HUDEP-2 (cell line): Measurements from ENCODE around the gene PTGIS.

Source experiments
- DNase-seq, 76 experiments: peaks; one replicate each; lab custom pipeline; 2025; ENCODE audit not compliant: unreplicated experiment in 76 of 76; lab: John Stamatoyannopoulos, UW

Gene PTGIS

DNA sequence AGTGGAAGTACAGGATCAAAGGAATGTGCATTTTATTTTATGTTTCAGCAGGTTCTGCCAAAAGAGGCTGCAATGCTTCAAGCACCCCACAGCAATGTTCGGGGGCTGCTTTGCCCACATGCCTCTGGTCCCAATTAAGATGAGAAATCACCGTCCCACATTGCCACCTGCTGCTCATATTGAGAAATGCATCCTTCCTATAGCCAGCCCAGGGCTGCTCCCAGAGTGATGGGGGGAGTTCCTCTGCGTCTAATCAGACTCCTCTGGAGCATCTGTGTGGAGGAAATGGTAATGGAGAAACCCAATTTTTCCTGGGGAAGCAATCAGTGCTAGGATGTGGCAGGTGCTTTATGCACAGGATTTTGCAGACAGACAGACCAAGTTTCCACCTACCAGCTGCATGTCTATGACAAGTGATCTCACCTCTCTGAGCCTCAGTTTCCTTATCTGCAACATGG lies 33.7 kb downstream of the PTGIS start:
- DNase-seq, result peak in 38 of 76 experiments; percentile 2 to 59 (median 24)

DNA sequence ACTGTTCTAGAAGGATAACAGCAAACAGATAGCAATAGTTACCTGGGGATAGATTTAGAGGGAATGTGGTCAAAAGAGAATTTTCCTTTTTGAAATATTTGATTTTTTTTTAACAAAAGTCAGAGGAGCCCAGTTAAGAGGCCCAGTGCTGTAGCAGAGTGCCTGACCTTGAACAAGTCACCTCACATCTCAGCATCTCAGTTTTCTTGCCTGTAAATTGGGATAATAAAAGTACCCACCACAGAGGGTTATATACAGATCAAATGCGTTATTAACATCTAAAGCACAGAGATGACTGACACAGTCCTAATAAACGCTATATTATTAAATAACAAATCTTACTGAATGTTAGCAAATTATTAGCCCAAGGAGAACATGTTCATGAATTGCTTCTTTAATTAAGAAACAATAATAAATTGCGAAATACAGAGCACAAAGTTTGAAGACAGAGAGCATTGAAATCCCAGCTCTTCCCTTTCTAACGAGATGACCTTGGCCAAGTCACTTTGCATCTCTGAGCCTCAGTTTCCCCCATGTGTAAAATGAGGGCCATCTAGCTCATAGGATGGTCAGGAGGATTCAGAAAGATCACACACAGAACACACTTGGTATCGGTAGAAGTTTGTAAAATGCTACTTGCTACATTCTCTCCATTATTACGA lies 35.5 kb downstream of the PTGIS start:
- DNase-seq, result no peak

DNA sequence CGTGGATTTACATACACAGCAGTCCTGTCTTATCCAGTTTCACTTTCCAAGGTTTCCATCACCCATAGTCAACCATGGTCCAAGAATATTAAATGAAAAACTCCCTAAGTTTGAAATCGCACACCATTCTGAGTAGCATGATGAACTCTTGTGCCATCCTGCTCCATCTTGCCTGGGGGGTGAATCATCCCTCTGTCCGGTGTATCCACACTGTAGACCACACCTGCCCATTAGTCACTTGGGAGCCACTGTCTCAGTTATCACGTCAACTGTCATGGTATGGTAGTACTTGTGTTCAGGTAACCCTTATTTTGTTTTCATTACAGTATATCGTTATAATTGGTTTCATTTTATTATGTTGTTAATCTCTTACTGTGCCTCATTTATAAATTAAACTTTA lies 38.5 kb downstream of the PTGIS start:
- no peak for DNase-seq

DNA sequence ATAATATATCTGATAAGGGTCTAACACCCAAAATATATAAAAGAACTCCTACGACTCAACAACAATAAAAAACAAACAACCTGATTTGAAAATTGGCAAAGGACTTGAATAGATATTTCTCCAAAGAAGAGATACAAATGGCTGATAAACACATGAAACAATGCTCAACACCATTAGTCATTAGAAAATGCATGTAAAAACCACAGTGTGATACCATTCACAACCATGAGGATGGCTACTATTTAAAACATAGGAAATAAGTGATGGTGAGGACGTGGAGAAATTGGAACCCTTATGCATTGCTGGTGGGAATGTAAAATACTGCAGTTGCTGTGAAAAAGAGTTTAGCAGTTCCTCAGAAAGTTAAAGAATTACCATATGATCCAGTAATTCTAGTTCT lies 41.4 kb downstream of the PTGIS start:
- no peak for DNase-seq

DNA sequence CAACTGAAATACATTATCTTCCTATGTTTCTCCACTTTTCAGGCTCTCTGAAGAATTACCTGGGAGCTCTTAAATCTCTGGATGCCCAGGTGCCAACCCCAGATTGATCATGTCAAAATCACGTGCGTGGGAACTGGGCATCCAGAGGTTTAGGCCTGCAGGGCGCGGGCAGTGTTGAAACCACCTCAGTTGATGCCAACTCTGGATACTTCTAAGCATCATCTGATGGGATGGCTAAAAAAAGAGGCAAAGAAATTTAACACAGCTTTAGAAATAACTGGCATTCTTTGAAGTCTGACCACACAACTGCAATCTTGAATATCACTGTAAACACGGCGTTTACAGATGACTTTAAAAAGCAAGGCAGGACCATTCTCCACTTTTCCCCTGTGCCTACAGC lies 41.9 kb downstream of the PTGIS start:
- DNase-seq, result no peak

DNA sequence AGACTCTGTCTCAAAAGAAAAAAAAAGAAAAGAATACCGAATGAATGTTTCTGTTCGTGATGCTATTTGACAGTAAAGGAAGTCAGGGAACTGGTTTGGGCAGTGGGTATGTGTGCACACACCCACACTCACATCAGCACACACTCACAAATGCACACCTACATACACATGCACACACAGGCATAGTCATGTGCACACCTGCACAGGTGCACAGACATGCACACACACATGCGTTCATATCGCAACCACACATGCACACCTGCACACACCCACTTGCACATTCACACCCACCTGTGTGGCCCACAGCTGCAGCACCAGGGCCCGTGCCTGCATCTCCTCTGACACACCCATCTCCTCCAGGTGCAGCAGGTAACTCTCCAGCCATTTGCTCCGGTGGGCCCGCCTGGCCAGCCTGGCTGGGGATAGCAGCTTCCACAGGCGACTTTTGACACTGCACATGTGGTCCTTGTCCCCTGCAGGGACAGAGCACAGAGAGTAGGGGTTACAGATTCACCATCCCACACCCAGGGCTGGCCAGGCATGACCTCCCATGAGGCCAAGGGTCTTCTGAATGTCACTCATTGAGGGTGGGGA lies 44.1 kb downstream of the PTGIS start:
- DNase-seq, result no peak

DNA sequence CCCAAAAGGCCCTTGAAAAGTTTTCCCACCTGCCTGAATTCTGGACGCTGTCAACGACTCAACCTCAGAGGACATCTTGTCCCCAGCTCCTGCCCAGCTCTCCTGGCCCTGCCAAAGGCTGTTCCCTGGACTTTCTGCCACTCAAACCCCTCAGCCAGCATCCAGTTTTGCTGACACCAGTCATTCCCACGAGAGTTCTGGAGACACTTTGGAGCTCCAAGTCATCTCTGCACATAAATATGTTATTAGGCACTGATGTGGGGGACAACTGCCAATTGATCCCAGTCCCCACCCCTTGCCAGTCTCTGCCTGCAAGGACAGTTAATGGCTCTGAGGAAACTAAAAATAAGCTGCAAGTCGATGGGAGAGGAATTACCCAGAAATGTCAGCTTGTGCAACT lies 46.6 kb downstream of the PTGIS start:
- no peak for DNase-seq

DNA sequence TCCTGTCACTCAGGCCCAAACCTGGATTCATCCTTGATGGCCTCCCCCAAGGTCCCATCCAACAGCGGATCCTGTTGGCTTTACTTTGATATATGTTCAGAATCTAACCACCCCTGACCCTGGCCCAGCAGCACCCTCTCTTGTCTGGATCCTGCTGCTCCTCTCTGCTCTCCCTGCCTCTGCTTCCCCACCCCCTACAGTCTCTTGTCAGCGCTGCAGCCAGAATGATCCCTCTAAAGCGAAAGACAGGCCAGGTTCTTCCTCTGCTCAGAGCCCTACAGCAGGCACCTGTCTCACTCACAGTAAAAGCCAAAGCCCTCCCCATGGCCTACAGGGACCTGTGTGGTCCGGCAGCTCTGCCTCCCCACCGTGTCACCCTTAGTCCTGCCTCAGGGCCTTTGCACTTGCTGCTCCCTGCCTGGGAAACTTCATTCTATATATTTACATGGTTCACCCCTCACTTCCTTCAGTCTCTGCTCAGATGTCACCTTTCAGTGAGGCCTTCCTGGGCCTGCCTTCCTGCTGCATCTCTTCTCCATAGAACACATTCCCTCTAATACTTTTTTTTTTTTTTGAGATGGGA lies 48.1 kb downstream of the PTGIS start:
- DNase-seq, result no peak

DNA sequence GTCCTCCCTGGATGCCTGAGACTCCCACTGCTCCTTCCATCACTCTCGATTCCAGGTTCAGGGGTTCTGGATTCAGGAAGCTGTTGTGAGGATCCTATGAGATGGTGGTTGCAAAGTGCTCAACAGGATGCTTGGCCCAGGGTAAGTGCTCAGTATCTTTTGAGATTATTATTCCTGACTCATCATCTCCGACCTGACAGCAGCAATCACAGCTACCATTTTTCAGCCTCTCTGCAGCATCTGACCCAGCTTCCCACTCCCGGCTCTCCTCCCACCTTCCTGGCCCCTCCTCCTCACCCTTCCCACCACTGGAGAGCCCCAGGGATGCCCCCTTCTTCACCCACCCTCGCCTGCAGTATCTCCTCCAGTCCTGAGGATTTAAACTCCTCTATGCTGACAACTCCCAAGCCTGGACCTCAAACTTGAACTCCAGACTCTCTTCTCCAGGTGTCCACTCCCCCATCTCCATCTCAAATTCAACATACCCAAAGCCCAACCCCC lies 48.7 kb downstream of the PTGIS start:
- DNase-seq, result no peak

DNA sequence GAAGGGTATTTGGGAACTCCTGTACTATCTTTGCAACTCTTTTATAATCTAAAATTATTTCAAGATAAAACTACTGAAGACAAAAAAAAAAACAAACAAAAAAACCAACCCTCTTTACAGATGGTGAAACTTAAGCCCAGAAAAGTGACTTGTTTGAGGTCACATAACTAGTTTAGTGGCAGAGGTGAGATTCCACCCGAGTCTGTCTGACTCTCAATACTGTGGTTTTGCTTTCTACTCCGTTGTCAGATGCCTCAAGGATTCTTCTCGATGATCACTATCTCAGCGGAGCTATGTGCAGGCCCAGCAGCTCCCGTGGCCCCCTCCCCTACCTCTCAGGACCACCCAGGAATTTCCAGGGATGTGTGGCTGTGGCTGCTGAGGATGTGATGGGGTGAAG lies 49.4 kb downstream of the PTGIS start:
- DNase-seq, result no peak

DNA sequence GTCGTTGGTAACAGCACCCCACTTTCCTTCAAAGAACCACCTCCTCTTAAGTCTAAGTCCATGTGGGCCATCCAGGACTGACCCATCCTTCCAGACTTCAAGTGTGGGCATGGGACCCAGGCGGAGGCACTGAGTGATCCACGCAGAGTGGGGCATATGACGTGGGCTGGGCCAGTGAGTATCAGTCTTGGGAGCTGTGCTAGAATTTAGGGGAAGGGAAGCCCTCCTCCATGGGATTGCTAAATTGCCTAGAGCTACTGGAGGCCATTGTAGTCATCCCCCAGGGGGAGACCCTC lies 50.2 kb downstream of the PTGIS start:
- DNase-seq, result no peak

DNA sequence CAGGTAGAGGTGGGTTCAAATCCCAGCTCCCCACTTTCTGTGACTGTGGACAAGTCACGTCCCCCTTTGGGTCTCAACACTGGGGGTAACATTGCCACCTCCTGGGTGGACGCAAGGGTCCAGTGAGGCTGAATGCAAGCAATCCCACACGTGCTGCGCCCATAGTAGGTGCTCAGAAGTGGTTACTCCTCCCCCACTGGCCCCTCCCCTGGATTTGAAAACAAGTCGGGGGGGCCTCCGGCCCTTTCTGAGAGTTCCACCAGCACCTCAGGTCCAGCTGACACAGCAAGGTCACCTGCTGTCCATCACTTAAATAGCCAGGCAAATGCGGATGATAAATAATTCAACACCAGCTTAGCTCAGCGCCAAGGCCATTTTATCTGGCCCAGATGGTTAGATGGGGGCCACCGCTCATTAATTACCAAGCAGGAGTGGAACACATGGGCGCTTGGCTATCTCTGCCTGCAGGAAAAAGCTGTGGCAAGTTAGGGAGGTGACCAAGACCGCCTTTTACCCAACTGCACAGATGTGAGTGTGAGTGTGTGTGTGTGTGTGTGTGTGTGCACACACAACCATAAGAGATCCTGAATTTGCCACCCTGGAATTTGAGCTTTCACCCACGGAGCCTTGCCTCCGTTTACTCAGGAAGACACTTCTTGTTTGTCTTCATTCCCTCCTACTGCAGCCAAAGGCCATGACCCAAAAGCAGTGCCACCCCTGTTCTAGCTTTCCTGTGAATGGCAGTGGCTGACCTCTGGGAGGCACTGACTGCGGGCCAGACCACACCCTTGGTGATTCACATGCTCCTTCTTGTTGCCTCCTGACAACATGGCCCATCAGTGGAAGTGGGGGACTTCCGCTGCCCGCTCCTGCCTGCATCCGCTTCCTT lies 50.8 kb downstream of the PTGIS start:
- peak in 2 of 76 experiments; percentile 2 to 12 for DNase-seq

DNA sequence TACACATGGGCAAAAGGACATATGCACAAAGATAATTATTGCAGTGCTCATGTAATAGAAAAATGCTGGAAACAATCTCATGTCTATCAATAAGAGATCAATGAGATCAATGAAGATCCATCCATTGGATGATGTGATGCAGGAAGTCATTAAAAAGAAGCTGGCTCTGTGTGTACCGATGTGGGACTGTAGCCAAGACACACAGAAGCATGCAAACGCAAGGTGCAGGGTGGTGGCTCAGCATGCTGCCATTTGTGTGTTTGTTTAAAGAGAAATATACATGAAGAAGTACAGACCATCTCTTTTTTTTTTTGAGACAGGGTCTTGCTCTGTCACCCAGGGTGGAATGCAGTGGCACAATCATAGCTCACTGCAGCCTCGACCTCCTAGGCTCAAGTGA lies 52.4 kb downstream of the PTGIS start:
- DNase-seq, result no peak

DNA sequence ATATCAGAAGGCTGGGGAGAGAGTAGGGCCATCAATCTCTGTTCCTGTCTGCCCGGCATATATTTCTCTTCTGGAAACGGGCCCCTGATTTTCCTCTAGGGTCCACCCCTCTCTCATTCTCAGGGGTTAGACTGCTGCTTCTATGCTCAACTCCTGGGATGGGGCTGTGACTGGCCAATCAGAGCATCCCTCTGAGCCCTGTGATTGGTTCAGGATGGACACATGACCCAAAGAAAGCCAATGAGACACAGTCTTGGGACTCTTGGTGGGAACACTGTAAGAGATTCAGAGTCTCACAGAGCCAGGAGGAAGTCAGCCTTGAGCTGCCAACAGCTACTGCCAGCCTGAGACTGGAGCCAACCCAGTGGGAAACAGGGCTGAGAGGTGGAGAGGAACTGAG lies 54.4 kb downstream of the PTGIS start:
- DNase-seq, result no peak

DNA sequence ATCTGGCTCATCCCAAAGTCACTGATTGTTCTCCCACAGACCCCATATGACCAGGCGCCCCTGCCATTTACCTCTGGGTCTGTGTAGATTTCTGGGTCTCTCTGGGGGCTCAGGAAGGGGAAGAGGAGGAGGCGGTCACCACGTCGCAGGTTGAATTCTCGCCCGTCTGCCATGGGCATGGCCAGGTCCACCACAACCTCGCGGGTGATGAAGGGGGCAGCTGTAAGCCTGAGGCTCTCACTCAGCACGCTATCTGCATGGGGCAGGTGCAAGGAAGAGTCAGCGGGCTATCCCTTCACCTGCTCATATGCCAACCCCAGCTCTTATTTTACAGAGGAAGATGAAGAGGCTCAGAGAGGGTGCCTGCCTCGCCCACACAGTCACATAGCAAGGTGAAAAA lies 54.9 kb downstream of the PTGIS start:
- DNase-seq, result no peak

DNA sequence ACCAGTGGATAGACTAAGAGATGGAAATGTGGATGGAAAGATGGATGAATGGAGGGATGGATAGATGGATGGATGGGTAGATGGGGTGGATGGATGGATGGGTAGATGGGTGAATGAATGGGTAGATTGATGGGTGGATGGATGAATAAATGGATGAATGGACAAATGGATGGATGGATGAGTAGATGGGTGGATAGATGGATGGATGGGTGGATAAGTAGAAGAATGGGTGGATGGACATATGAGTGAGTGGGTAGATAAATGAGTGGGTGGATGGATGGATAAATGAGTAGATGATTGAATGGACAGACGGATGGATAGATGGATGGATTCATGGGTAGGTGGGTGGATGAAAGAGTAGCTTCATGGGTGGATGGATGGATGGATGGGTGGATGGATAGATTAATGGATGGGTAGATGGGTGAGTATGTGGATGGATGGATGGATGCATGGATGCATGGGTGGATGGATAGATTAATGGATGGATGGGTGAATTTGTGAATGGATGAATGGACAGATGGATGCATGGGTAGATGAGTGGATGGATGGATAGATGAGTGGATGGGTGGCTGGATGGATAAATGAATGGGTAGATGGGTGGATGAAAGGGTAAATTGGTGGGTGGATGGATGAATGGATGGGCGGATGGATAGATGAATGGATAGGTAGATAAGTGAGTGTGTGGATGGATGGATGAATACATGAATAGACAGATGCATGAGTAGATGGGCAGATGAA lies 56.0 kb downstream of the PTGIS start:
- no peak for DNase-seq

DNA sequence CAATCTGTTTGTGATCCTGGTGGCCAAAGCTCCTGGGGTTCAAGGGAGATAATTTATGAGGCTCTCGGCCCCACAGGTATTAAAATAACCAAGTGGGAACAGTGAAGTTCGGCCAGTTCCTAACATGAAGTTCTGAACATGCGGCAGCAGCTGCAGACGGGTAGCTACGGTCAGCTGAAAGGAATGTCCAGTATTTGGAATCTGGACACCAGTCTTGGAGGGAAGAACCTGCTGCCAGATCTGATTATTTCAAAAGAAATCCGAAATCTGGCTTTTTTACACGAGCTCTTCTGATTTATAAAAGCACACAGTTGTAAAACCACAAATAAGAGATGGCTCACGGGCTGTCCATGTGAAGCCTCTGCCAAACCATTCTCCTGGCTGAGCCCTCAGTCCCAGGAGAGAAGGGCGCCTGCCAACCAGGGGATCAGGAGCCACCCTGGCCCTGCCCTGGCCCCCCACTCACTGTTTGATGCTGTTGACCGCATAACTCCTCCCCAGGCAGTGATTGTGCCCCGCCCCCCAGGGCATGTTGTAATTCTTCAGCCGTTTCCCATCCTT lies 57.3 kb downstream of the PTGIS start:
- DNase-seq, result no peak

DNA sequence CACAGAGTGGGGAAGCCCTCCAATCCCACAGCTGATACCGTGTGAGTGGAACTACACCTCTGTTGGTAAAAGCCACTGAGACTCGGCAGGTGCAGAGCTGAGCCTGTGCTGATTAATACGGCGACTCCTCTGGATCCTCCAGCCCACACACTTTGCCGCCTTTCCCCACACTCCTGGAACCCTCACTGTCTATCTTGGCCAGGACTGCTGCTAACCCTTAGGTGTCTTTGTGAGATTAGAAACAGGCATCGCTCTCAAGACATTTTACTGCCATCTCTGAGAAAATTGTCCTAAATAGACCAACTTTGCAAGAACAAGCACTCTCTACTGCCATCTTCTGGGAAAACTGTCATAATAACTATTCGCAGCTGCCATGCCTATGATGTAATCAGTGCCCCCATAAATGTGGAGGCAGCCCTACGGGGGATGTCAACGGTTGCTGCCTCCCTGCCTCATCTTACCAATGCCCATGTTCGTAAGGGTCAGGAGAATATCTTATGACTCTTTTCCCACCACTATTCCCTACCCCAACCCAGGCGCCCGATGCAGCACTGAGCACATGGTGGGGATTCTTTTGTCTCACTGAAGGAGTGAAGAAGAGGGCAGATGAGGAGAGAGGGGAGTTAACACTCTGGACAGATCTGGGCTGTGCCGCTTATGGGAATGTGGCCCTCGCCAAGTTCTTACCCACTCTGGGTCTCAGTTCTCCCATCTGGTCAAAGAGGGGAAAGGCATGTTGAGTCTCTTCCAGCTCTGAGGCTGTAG lies 59.3 kb downstream of the PTGIS start:
- DNase-seq, result peak in 13 of 76 experiments; percentile 1 to 42 (median 6)

DNA sequence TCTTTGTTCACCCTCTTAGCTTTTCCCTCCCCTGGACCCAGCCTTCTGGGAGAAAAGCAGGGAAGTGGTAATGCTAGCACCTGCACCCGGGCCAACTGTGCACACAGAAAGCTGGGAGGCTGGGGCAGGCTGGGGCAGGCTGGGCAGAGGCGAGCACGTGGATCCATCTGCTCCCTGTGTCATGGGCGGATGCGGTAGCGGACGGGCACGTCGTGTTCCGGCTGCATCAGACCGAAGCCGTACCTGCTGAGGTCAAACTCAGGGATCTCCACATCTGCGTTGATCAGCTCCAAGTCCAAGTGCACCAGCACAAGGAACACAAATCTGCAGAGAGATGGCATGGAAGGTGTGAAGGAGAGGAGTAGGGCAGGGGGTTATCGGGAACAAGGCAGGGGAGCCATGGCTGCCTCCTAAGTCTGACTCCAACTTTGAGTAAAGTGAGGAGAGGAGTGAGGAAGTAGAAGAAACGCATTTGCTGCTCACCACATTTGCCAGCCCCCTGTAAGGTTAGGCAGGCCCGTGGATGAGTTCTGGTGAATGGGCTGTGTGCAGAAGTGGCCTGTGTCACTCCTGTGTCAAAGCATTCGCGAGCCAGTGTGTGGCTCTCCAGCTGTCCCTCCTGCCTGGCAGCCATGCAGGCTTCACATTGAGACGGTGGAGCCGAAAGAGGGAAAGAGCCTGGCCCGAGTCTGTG lies 60.0 kb downstream of the PTGIS start:
- no peak for DNase-seq
